HG02884 (cell line): Measurements from ENCODE around the gene BMF.
"Not testable (repeated sequence)": the region's sequence is repeated elsewhere in the genome, so short reads cannot be mapped to it uniquely, and the experiment has no call there.

Experiments used
- ATAC-seq: cut with Tn5 transposase; IDR thresholded peaks from one replicate; pipeline ENCODE4 v1.9.1; 2021; ENCODE audit warnings: mild to moderate bottlenecking, moderate library complexity; ENCODE audit not compliant: unreplicated experiment

BMF gene

GRCh38 chr15:40128766-40129660 lies 20.3 kb upstream of the BMF start:
- ATAC-seq: no peak

GRCh38 chr15:40125950-40126349 lies 17.3 kb upstream of the BMF start:
- no peak for ATAC-seq

GRCh38 chr15:40124807-40125285 lies 16.2 kb upstream of the BMF start:
- ATAC-seq: not testable (repeated sequence)

- ATAC-seq: not testable (repeated sequence)
These were observed 15.7 kb upstream of the BMF start for GRCh38 chr15:40124333-40124732.

- not testable (repeated sequence) for ATAC-seq
These were observed 15.2 kb upstream of the BMF start for GRCh38 chr15:40123863-40124262.

GRCh38 chr15:40122989-40123388 lies 14.3 kb upstream of the BMF start:
- ATAC-seq: not testable (repeated sequence)

- no peak for ATAC-seq
These were observed 13.4 kb upstream of the BMF start for GRCh38 chr15:40121911-40122638.

- no peak for ATAC-seq
These were observed 9.8 kb upstream of the BMF start for GRCh38 chr15:40118473-40118872.

GRCh38 chr15:40115670-40116093 lies 7.0 kb upstream of the BMF start:
- ATAC-seq: peak; percentile 97

GRCh38 chr15:40115106-40115505 lies 6.4 kb upstream of the BMF start:
- not testable (repeated sequence) for ATAC-seq

GRCh38 chr15:40114218-40114617 lies 5.5 kb upstream of the BMF start:
- ATAC-seq: no peak

GRCh38 chr15:40112789-40113188 lies 4.1 kb upstream of the BMF start:
- ATAC-seq: no peak

- ATAC-seq: no peak
These were observed 3.2 kb upstream of the BMF start for GRCh38 chr15:40111888-40112287.

GRCh38 chr15:40110866-40111550 lies 2.3 kb upstream of the BMF start:
- no peak for ATAC-seq

- ATAC-seq: peak; percentile 8
These were observed 421 bp downstream of the BMF start for GRCh38 chr15:40108061-40108854.

GRCh38 chr15:40106203-40107161 lies 2.2 kb downstream of the BMF start:
- peak; percentile 33 for ATAC-seq

GRCh38 chr15:40105517-40106202 lies 3.0 kb downstream of the BMF start:
- ATAC-seq: no peak

- ATAC-seq: no peak
These were observed 3.7 kb downstream of the BMF start for GRCh38 chr15:40104865-40105516.
